NCI-H1436 (cell line): ENCODE results near the gene PLXNB2.

Experiments
- DNase-seq: peaks from one replicate; lab custom pipeline; 2025; lab: John Stamatoyannopoulos, UW

PLXNB2 gene

GRCh38 chr22:50262973-50263617 is 44.4 kb downstream of the PLXNB2 start:
- no peak for DNase-seq

- no peak for DNase-seq
Observed at GRCh38 chr22:50262460-50262911, 45.0 kb downstream of the PLXNB2 start.

GRCh38 chr22:50261615-50262459 is 45.6 kb downstream of the PLXNB2 start, which contains the start of gene MAPK12:
TSS of gene MAPK12 (minus strand) at chr22:50261683. CDS start at chr22:50261509, 174 bp downstream.
- DNase-seq: no peak

- peak; percentile 41 for DNase-seq
Observed at GRCh38 chr22:50260801-50261614, 46.4 kb downstream of the PLXNB2 start.

GRCh38 chr22:50260434-50260800 is 47.0 kb downstream of the PLXNB2 start:
- no peak for DNase-seq

GRCh38 chr22:50259302-50259701 is 48.1 kb downstream of the PLXNB2 start:
- no peak for DNase-seq

GRCh38 chr22:50258361-50259292 is 48.8 kb downstream of the PLXNB2 start:
- DNase-seq: no peak

GRCh38 chr22:50257451-50258360 is 49.7 kb downstream of the PLXNB2 start:
- DNase-seq: no peak

GRCh38 chr22:50257041-50257440 is 50.4 kb downstream of the PLXNB2 start:
- DNase-seq: no peak

- no peak for DNase-seq
Observed at GRCh38 chr22:50256258-50256862, 51.1 kb downstream of the PLXNB2 start.

- DNase-seq: no peak
Observed at GRCh38 chr22:50255607-50256006, 51.8 kb downstream of the PLXNB2 start.

- no peak for DNase-seq
Observed at GRCh38 chr22:50255099-50255498, 52.3 kb downstream of the PLXNB2 start.

- no peak for DNase-seq
Observed at GRCh38 chr22:50253941-50254340, 53.5 kb downstream of the PLXNB2 start.

- no peak for DNase-seq
Observed at GRCh38 chr22:50253046-50253915, 54.2 kb downstream of the PLXNB2 start.

- peak; percentile 38 for DNase-seq
Observed at GRCh38 chr22:50252082-50253045, 55.1 kb downstream of the PLXNB2 start.

GRCh38 chr22:50251477-50252081 is 55.9 kb downstream of the PLXNB2 start:
- DNase-seq: no peak
